GM19397 (cell line): ENCODE measurements around the gene GLIPR1L1.
"Not testable (repeated sequence)": the region's sequence is repeated elsewhere in the genome, so short reads cannot be mapped to it uniquely, and the experiment has no call there.

Experiments used
- ATAC-seq: cut with Tn5 transposase; IDR thresholded peaks from one replicate; pipeline ENCODE4 v1.9.1; 2021; ENCODE audit warnings: mild to moderate bottlenecking, moderate library complexity; ENCODE audit not compliant: unreplicated experiment

Gene GLIPR1L1

GRCh38 chr12:75334384-75335030 lies at the start of gene GLIPR1L1:
GLIPR1L1 (plus strand) TSS chr12:75334670; CDS start chr12:75334729, 59 bp downstream.
- ATAC-seq, result peak; percentile 50

- ATAC-seq, result no peak
These were observed 45.6 kb upstream of the GLIPR1L1 start for GRCh38 chr12:75288860-75289259.

- ATAC-seq, result no peak
These were observed 44.7 kb upstream of the GLIPR1L1 start for GRCh38 chr12:75289753-75290152.

- no peak for ATAC-seq
These were observed 43.5 kb upstream of the GLIPR1L1 start for GRCh38 chr12:75291014-75291413.

GRCh38 chr12:75294336-75294735 lies 40.1 kb upstream of the GLIPR1L1 start:
- no peak for ATAC-seq

- no peak for ATAC-seq
These were observed 39.7 kb upstream of the GLIPR1L1 start for GRCh38 chr12:75294797-75295196.

- ATAC-seq, result no peak
These were observed 32.2 kb upstream of the GLIPR1L1 start for GRCh38 chr12:75302225-75302624.

GRCh38 chr12:75302781-75303180 lies 31.7 kb upstream of the GLIPR1L1 start:
- no peak for ATAC-seq

- ATAC-seq, result no peak
These were observed 28.8 kb upstream of the GLIPR1L1 start for GRCh38 chr12:75305412-75306332.

- ATAC-seq, result no peak
These were observed 26.2 kb upstream of the GLIPR1L1 start for GRCh38 chr12:75308279-75308678.

- ATAC-seq, result no peak
These were observed 23.1 kb upstream of the GLIPR1L1 start for GRCh38 chr12:75311369-75311768.

- no peak for ATAC-seq
These were observed 19.0 kb upstream of the GLIPR1L1 start for GRCh38 chr12:75315518-75315917.

GRCh38 chr12:75317784-75318183 lies 16.7 kb upstream of the GLIPR1L1 start:
- no peak for ATAC-seq

GRCh38 chr12:75322464-75322863 lies 12.0 kb upstream of the GLIPR1L1 start:
- ATAC-seq, result no peak

- ATAC-seq, result no peak
These were observed 10.8 kb upstream of the GLIPR1L1 start for GRCh38 chr12:75323663-75324062.

- ATAC-seq, result no peak
These were observed 6.8 kb upstream of the GLIPR1L1 start for GRCh38 chr12:75327642-75328041.

GRCh38 chr12:75329918-75330826 lies 4.3 kb upstream of the GLIPR1L1 start, which contains the start of gene CAPS2:
CAPS2 (minus strand) TSS chr12:75330324; CDS start chr12:75326498, 3,826 bp downstream.
- ATAC-seq, result peak; percentile 92

GRCh38 chr12:75337905-75338304 lies 3.4 kb downstream of the GLIPR1L1 start:
- ATAC-seq, result no peak

- no peak for ATAC-seq
These were observed 7.4 kb downstream of the GLIPR1L1 start for GRCh38 chr12:75341873-75342272.

GRCh38 chr12:75345531-75345930 lies 11.1 kb downstream of the GLIPR1L1 start:
- ATAC-seq, result no peak

GRCh38 chr12:75346215-75346614 lies 11.7 kb downstream of the GLIPR1L1 start:
- not testable (repeated sequence) for ATAC-seq
